CD4-positive, alpha-beta T cell treated with Interleukin-4 for 4 hours (primary cell): Measurements from ENCODE around the gene RCSD1.

ENCODE experiments used
- DNase-seq: peaks from one replicate; pipeline ENCODE4 v3.0.0-alpha.2; 2020

Gene RCSD1

GRCh38 chr1:167695147-167695546 is 65.1 kb downstream of the RCSD1 start:
- DNase-seq: no peak

GRCh38 chr1:167695756-167696561 is 65.9 kb downstream of the RCSD1 start:
- DNase-seq: no peak

GRCh38 chr1:167697667-167698141 is 67.7 kb downstream of the RCSD1 start:
- no peak for DNase-seq

- no peak for DNase-seq
Measured at GRCh38 chr1:167698313-167698712, 68.3 kb downstream of the RCSD1 start.

- no peak for DNase-seq
Measured at GRCh38 chr1:167701510-167701909, 71.5 kb downstream of the RCSD1 start.

- no peak for DNase-seq
Measured at GRCh38 chr1:167703557-167703956, 73.5 kb downstream of the RCSD1 start.

- DNase-seq: no peak
Measured at GRCh38 chr1:167704715-167705114, 74.7 kb downstream of the RCSD1 start.

GRCh38 chr1:167705250-167705649 is 75.2 kb downstream of the RCSD1 start:
- DNase-seq: no peak

GRCh38 chr1:167706363-167706762 is 76.3 kb downstream of the RCSD1 start:
- DNase-seq: no peak

- no peak for DNase-seq
Measured at GRCh38 chr1:167706931-167707877, 77.2 kb downstream of the RCSD1 start.

GRCh38 chr1:167707942-167708341 is 77.9 kb downstream of the RCSD1 start:
- no peak for DNase-seq

- DNase-seq: no peak
Measured at GRCh38 chr1:167708940-167709389, 78.9 kb downstream of the RCSD1 start.

GRCh38 chr1:167710836-167711235 is 80.8 kb downstream of the RCSD1 start:
- no peak for DNase-seq

- no peak for DNase-seq
Measured at GRCh38 chr1:167711797-167712196, 81.8 kb downstream of the RCSD1 start.

GRCh38 chr1:167713330-167714081 is 83.5 kb downstream of the RCSD1 start:
- no peak for DNase-seq

- no peak for DNase-seq
Measured at GRCh38 chr1:167714098-167714438, 84.0 kb downstream of the RCSD1 start.

- peak; percentile 84 for DNase-seq
Measured at GRCh38 chr1:167714439-167715156, 84.6 kb downstream of the RCSD1 start.

GRCh38 chr1:167715157-167715999 is 85.3 kb downstream of the RCSD1 start:
- peak; percentile 93 for DNase-seq

GRCh38 chr1:167716000-167716271 is 85.9 kb downstream of the RCSD1 start:
- no peak for DNase-seq

GRCh38 chr1:167717351-167717750 is 87.3 kb downstream of the RCSD1 start:
- no peak for DNase-seq

- no peak for DNase-seq
Measured at GRCh38 chr1:167718914-167719691, 89.1 kb downstream of the RCSD1 start.
